ENCODE measurements around the gene ZNF318. TPM values are rescaled to one million over a fixed set of nuclear protein-coding genes. Genes with fewer than 3 reads are reported as not detected.

The ZNF318 gene
- total and polyA plus RNA-seq, 2 donors (not counting 3 experiments of a cell fraction or from before 2014, with no cell fraction given), result 7.1 to 13.6 TPM

DNA sequence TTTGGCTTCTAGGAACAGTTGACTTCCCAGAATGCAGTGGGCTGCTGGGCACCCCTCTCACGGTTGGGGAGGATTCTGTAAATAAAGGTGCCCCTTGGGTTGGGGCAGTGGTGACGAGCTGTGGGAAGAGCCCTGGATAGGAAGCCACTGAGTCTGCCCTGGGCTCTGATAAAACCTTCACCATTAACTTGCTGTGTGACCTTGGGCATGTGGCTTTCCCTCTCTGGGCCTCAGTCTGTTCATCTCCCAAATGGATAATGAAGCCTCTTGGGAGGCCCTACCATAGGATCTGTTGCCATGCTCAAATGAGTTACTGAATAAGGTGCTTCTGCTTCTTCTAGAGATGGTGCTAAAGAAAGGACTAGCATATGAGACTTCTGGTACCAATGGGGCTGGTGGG lies 64.6 kb downstream of the ZNF318 start:
- H4K20me1 ChIP-seq (replicated peaks; ENCODE audit: control insufficient read depth, extremely low read depth, insufficient read depth, low read length), result no peaks in the 10 kb centered on the region
- dilution Hi-C loops (cut with MboI; ENCODE audit: extremely low pct_ligation_motif_present, low sequenced_read_pairs) (no loop called here), intact Hi-C loops (cut with micrococcal nuclease) (no loop called here)
- no peak for FAIRE-seq
- H3K4me3 ChIP-seq (replicated peaks in 1 of 3; ENCODE audit: insufficient read depth in 1 of 3, low read depth in 1 of 3, low read length in 3 of 3), result no peak overlapping the region
- H3K9me3 ChIP-seq (replicated peaks; ENCODE audit: control insufficient read depth, insufficient read depth, low read length), result no peaks in the 10 kb centered on the region
- CTCF ChIA-PET, result no interaction called here
- no peak overlapping the region for H3K27ac ChIP-seq (ENCODE audit: insufficient read depth, low read depth, low read length)
- no peaks in the 10 kb centered on the region for H3K79me2 ChIP-seq (ENCODE audit: control insufficient read depth, insufficient read depth, low read length)
- peaks cover 10 to 13% of the 10 kb centered on the region in 2 experiments for H3K27me3 ChIP-seq (ENCODE audit: control insufficient read depth in 2 of 2, insufficient read depth in 2 of 2, low read length in 2 of 2)
- BruUV-seq (replicated peaks), result no TSS peak
- H3K4me2 ChIP-seq (ENCODE audit: insufficient read depth, low read length), result no peak overlapping the region
- no peak overlapping the region for H2AFZ ChIP-seq (ENCODE audit: low read depth, low read length)
- no peak for DNase-seq (ENCODE audit: low read depth, low spot score)
- TF ChIP-seq FOS (IDR thresholded peaks at IDR 0.05; ENCODE audit: borderline replicate concordance, insufficient read depth, low read length), result no peak
- TF ChIP-seq GATA2 (IDR thresholded peaks at IDR 0.05; ENCODE audit: insufficient read depth, insufficient read length, low read depth, low read length), result no peak
- no peak for TF ChIP-seq POLR2A (IDR thresholded peaks at IDR 0.05; ENCODE audit: low read depth, low read length)
- TF ChIP-seq, protein P1, sequence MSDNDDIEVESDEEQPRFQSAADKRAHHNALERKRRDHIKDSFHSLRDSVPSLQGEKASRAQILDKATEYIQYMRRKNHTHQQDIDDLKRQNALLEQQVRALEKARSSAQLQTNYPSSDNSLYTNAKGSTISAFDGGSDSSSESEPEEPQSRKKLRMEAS (IDR thresholded peaks at IDR 0.05; ENCODE audit: insufficient read depth, insufficient read length), result no peak
- no peak for TF ChIP-seq CTCF (IDR thresholded peaks at IDR 0.05; ENCODE audit: extremely low read depth in 1 of 2, insufficient read depth in 1 of 2, low read depth in 1 of 2, low read length in 2 of 2)
- no peak for TF ChIP-seq MYC (IDR thresholded peaks at IDR 0.05; ENCODE audit: low read depth, low read length)
- TF ChIP-seq JUN (IDR thresholded peaks at IDR 0.05; ENCODE audit: borderline replicate concordance, insufficient read depth, insufficient read length, low read depth), result no peak
- no peak for TF ChIP-seq EZH2 (IDR thresholded peaks at IDR 0.05; ENCODE audit: borderline replicate concordance, low read depth, low read length, severe bottlenecking)
- TF ChIP-seq POLR2AphosphoS5 (IDR thresholded peaks at IDR 0.05; ENCODE audit: insufficient read depth, low read depth, low read length), result no peak
- POLR2A ChIA-PET, result no interaction called here
- no peaks in the 10 kb centered on the region for H3K36me3 ChIP-seq (ENCODE audit: control insufficient read depth in 2 of 2, extremely low read depth in 1 of 2, insufficient read depth in 2 of 2, low read length in 2 of 2)
- peaks cover 8% of the 10 kb centered on the region for H3K4me1 ChIP-seq (ENCODE audit: control insufficient read depth, extremely low read depth, insufficient read depth, low read length)
- H3K9ac ChIP-seq (replicated peaks; ENCODE audit: extremely low read depth, insufficient read depth, low read length), result no peak overlapping the region
- no peaks in the 10 kb centered on the region for H3K9me1 ChIP-seq (replicated peaks; ENCODE audit: control insufficient read depth, extremely low read depth, insufficient read depth, low read length)
